Glutamatergic neuron (in vitro differentiated cells): ENCODE measurements around the gene FBXW12. TPM values are rescaled to one million over a fixed set of nuclear protein-coding genes. Genes with fewer than 3 reads are reported as not detected.
"Not testable (repeated sequence)": the region's sequence is repeated elsewhere in the genome, so short reads cannot be mapped to it uniquely, and the experiment has no call there.

Source experiments
- DNase-seq: peaks from one replicate; pipeline ENCODE4 v3.0.0; 2022
- H3K27ac Mint-ChIP-seq: one replicate; pipeline ENCODE4 v1.8.0; 2020; ENCODE audit warnings: mild to moderate bottlenecking, mixed read lengths, inconsistent platforms; ENCODE audit not compliant: unreplicated experiment
- H3K27me3 Mint-ChIP-seq: one replicate; pipeline ENCODE4 v1.8.0; 2020; ENCODE audit warnings: mild to moderate bottlenecking, moderate library complexity, mixed read lengths, inconsistent platforms; ENCODE audit not compliant: unreplicated experiment
- H3K36me3 Mint-ChIP-seq: one replicate; pipeline ENCODE4 v1.8.0; 2020; ENCODE audit warnings: mild to moderate bottlenecking, mixed read lengths, inconsistent platforms; ENCODE audit not compliant: unreplicated experiment
- H3K4me1 Mint-ChIP-seq: one replicate; pipeline ENCODE4 v1.8.0; 2020; ENCODE audit warnings: mild to moderate bottlenecking, low read depth, mixed read lengths, inconsistent platforms; ENCODE audit not compliant: unreplicated experiment
- H3K4me3 Mint-ChIP-seq: one replicate; pipeline ENCODE4 v1.8.0; 2020; ENCODE audit warnings: mild to moderate bottlenecking, mixed read lengths, inconsistent platforms; ENCODE audit not compliant: unreplicated experiment
- H3K9me3 Mint-ChIP-seq: one replicate; pipeline ENCODE4 v1.8.0; 2020; ENCODE audit warnings: mild to moderate bottlenecking, moderate library complexity, mixed read lengths, inconsistent platforms; ENCODE audit not compliant: unreplicated experiment
- long read RNA-seq: library from polyadenylated mRNA; unstranded; transcript quantifications from one replicate; pipeline ENCODE4 v2.0.0, GENCODE V29; 2020; ENCODE audit not compliant: unreplicated experiment
- total RNA-seq: library from RNA; stranded (reverse); fragmentation: NEBNext Ultra II Directional; extraction: Animal tissue kit (Norgen Biotek cat#: 25700); gene quantifications from one replicate; pipeline ENCODE4 v1.2.1, GENCODE V29; 2021; ENCODE audit not compliant: unreplicated experiment
- TF ChIP-seq, protein P1 (sequence below): fragments of 200-600 bp; sonication (generic); IDR thresholded peaks from one replicate; pipeline ENCODE4 v1.5.0; 2021; ENCODE audit not compliant: partially characterized antibody, unreplicated experiment

Gene FBXW12, protein sequence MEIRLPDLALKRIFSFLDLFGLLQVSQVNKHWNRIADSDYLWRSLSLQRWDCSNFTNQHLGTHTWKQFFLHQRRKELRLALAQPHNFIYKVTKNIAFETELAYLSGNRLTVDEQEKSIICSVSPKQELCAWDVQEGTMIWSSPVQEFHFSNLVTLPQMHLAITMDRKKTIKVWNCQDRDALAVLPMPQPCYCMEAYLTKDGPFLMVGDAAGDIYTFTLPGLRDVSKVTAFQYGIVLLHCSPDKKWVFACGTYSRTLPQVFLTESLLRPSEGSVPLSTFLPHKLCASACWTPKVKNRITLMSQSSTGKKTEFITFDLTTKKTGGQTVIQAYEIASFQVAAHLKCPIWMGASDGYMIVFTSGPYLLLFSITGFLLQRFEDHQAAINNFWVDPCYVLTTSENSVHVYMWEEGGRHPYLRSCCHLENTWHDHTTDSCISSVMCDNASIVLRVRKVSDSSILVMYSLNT
- total RNA-seq = 0.66 TPM
- long read RNA-seq, partial matches to known transcripts = 0 of 1 reads
- long read RNA-seq, other reads (novel, unspliced or antisense) = 1 of 1 reads

DNA sequence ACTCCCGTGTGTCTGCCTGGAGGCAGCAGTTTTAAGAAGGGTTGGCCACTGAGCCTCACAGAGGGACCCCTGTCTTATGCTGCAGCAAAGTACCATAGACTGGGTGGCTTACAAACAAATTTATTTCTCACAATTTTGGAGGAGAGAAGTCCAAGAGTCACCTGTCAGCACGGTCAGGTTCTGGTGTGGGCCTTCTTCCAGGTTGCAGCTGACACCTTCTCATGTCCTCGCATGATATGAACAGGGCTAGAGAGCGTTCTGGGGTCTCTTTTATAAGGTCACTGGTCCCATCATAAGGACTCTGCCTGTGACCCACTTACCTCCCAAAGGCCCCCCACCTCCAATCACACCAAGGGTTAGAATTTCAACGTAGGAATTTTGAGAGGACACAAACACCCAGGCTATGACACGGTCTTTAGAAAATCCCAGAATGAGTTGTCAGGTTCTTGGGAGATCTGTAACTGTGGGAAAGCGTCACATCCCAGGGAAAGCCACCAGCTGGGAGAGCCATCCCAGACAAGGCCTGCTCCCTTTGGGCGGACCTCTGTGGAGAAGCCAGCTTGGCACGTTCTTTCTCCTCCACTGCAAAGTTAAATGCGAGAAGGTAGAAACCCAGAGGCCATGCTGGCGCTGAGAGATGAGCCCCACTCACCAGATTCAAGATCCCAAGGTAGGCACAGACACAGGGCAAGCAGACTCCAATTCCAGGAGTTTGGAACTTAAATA lies at the start of gene FBXW12:
FBXW12 (plus strand) TSS at position 569 of the 726 bp plus-strand sequence. CDS start 549 bp downstream, outside the sequence.
- Mint-ChIP-seq H3K27me3 (peaks cover 2% of the 10 kb centered on the region), H3K4me3 (no peak within 1 kb of the TSS), H3K9me3 (no peaks in the 10 kb centered on the region), H3K36me3 (no peaks in the 10 kb centered on the region), H3K4me1 (peaks cover 22% of the 10 kb centered on the region), H3K27ac (no peak within 1 kb of the TSS)
- DNase-seq = no peak
- TF ChIP-seq, protein P1, sequence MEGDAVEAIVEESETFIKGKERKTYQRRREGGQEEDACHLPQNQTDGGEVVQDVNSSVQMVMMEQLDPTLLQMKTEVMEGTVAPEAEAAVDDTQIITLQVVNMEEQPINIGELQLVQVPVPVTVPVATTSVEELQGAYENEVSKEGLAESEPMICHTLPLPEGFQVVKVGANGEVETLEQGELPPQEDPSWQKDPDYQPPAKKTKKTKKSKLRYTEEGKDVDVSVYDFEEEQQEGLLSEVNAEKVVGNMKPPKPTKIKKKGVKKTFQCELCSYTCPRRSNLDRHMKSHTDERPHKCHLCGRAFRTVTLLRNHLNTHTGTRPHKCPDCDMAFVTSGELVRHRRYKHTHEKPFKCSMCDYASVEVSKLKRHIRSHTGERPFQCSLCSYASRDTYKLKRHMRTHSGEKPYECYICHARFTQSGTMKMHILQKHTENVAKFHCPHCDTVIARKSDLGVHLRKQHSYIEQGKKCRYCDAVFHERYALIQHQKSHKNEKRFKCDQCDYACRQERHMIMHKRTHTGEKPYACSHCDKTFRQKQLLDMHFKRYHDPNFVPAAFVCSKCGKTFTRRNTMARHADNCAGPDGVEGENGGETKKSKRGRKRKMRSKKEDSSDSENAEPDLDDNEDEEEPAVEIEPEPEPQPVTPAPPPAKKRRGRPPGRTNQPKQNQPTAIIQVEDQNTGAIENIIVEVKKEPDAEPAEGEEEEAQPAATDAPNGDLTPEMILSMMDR = no peak

DNA sequence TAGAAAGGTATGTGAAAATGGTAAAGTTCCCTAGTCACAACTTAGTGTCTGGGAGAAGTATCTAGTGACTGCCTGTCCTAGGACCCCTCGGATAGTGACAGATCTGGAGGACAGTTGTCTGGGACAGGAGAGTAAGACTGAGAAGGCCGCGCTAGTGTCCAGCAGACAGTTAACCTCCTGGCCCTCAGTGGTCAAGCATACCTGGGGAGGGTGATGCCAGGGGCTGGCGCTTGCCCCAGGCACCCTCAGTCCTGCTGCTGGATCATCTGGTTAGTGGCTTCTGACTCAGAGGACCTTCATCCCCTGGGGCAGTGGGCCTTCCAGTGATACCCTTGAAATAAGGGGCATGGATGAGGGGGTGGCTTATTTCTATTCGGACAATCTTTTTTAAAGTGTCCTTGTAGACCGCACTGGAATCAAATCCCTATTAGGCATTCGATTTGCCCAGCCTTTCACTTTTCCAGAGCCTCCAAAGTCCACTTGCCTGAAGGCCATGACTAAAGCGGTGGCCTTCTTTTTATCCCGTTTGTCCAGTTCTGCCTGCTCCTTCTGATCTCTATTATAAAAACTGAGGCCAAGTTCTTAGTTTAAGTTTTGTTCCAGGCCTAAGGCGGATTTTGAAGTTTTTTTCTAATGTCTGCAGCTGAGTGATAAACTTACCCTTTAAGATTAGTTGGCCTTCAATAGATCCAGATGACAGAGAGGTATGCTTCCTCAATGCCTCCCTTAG lies 40.1 kb upstream of the FBXW12 start:
- not testable (repeated sequence) for H3K27me3 Mint-ChIP-seq, H3K4me1 Mint-ChIP-seq, H3K9me3 Mint-ChIP-seq, H3K4me3 Mint-ChIP-seq, H3K27ac Mint-ChIP-seq, DNase-seq, H3K36me3 Mint-ChIP-seq

DNA sequence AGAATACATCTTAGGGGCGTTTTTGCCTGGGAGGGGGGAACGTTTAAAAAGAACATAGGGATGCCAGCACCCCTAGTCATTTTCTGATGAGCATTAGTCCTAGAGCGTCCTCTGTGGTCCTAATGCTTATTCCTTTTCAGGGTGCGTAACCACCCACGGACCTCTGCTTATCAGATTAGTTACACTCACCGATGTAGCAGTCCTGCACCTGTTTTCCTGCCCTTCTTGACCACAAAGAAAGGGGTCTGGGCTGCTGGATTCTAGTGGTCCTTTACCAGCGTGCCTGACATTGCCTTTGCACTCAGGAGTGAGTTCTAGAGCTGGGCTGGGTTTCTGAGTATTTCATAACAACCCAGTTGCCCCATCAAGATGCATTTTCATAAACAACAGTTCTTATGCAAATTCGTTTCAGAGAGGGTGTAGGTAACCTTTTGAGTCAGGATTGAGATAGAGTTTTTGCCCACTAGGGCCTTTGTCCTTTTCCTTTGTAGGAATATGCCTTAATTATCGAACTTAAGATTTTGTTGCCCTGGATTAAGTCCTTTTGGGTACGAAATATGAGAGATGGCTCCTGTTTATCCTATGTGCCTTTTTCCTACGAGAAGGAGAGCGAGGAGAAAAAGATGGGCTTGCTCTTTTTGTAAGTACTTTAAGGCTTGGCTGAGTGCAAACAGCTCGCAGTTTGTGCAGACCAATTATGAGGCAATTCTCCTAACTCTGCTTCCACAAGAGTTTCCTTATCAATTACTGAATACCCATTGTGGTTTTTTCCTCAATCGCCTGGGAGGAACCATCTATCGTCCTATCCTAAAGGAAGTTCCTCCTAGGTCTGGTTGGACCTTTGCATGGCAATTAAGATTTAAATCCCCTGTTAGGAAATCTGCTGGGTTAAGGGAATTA lies 38.4 kb upstream of the FBXW12 start, which contains the start of gene SPINK8:
SPINK8 (minus strand) TSS at position 316 of the 900 bp plus-strand sequence. CDS start 5,320 bp downstream, outside the sequence.
- H3K27me3 Mint-ChIP-seq, H3K4me3 Mint-ChIP-seq, H3K36me3 Mint-ChIP-seq, H3K27ac Mint-ChIP-seq, H3K4me1 Mint-ChIP-seq, DNase-seq, H3K9me3 Mint-ChIP-seq: not testable (repeated sequence)

DNA sequence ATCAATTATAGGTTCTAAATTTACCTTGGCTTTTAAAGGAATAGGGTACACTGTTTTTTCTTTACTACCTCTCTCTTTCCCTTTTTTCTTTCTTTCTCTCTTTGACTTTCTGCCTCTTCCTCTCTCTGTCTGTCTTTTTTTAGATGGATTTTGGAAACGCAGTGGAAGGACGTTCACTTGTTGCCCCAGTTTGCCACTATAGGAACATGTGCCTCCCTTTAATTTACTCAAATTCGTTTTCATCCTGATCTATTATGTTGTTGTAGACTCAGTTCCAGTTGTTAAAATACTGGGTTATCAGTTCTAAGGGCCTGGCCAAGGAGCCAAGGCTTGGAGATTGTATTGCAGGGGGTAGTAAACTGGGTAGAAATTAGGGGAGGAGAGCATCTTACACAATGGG lies 37.4 kb upstream of the FBXW12 start:
- no peak overlapping the region for H3K27ac Mint-ChIP-seq
- H3K4me3 Mint-ChIP-seq = no peak overlapping the region
- TF ChIP-seq, protein P1 = no peak
- no peaks in the 10 kb centered on the region for H3K36me3 Mint-ChIP-seq
- peaks cover 1% of the 10 kb centered on the region for H3K9me3 Mint-ChIP-seq
- DNase-seq = no peak
- H3K27me3 Mint-ChIP-seq = no peaks in the 10 kb centered on the region
- H3K4me1 Mint-ChIP-seq = no peaks in the 10 kb centered on the region

DNA sequence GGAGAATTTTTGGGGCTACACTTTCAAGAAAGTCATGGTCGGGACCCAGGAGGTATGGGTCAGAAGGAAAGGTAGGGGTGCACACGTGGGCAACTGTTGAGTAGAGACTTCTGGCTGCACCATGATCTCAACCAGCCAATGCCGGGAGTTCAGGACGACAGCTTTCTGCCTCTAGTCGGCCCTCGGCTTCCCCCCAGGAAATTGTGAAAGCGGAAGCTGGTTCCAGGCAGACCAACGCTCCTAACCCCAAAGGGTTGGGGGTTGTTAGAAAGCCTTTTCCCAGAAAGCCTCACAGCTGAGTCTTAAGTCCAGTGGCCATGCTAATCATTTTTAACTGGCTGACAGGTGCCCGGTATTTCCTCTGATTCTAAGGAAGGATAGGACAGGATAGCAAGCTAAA lies 36.7 kb upstream of the FBXW12 start:
- not testable (repeated sequence) for H3K36me3 Mint-ChIP-seq, H3K4me3 Mint-ChIP-seq, H3K27ac Mint-ChIP-seq, H3K27me3 Mint-ChIP-seq, H3K4me1 Mint-ChIP-seq, DNase-seq, H3K9me3 Mint-ChIP-seq

DNA sequence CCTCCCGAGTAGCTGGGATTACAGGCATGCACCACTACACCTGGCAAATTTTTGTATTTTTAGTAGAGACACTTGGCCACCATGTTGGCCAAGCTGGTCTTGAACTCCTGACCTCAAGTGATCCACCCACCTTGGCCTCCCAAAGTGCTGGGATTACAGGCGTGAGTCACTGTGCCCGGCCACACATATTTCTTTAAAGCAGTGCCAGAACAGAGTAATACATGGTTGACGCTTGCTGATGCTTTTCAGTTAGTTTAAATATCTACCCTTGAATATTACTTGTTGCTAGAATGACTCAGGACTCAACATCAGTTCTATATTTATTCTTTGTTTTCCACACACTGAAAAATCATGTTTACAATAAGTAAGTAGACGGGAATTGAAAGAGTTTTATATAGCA lies 34.5 kb upstream of the FBXW12 start:
- H3K27ac Mint-ChIP-seq, H3K4me3 Mint-ChIP-seq, H3K9me3 Mint-ChIP-seq, H3K27me3 Mint-ChIP-seq, H3K4me1 Mint-ChIP-seq, H3K36me3 Mint-ChIP-seq, DNase-seq: not testable (repeated sequence)
